HG02852 (cell line): Measurements from ENCODE around the gene RBX1.

ENCODE experiments used
- ATAC-seq: cut with Tn5 transposase; IDR thresholded peaks from one replicate; pipeline ENCODE4 v1.9.1; 2021; ENCODE audit warnings: mild to moderate bottlenecking, moderate library complexity; ENCODE audit not compliant: unreplicated experiment

The RBX1 gene

DNA sequence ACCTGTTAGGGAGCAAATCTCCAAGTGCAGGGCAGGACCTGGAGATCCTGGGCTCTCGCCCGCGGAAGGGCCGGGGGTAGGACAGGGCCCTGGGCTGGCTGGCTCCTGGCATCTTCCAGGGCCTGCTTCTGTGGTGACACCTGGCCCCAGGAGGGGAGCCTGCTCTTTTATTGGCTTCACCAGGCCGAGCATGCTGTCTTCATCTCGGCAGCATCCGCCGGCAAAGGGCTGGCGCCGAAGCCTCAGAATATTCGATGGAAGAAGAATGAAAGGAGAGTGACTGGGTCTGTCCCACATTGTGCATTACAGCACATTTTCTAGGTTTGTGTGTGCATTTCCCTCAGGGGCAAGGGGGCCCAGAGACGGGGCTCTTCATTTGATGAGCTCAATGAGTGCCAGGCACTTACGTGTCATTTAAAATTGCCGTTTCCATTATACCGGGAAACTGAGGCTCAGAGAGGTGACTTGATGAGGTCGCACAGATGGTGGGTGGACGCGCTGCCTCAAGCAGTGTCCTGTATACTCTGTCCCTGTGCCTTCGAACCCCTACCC is 70.0 kb downstream of the RBX1 start:
- no peak for ATAC-seq

DNA sequence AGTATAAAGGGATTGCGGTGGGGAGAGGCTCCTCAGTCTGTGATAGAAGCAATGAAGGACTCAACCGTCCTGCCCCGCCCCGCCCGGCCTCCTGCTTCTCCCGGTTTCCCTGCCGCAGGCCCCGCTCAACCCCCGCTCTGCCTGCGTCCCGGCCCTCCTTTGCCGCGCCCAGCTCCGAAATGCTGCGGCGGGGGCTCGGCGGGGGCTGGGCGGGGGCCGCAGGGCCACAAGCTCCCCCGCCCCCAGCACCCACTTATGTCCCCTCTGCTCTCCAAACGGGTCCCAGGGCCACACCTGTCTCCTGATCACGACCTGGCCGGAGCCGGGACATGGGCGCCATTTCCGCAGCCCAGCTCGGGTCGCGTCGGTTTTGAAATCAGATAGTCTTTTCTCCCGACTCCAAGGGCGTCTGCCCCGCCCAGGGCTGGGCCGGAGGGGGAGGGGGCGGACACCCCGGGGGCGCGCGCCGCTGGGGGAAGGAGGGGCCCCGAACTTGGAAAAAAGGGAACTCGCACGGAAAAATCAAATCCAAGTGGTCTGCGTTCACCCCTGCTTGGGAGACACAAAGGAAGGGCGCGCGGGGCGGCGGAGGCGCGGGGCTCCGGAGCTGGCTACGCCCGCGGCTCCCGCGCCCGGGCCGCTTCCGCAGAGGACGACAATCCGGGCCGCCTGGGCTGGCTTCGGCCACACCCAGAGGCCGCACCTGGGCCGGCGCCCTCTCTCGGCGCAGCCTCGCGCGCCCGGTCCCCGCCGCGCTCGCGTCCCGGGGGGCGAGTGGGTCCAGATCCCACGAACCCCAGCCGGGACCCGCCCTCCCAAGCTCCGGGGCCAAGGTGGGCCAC is 70.7 kb downstream of the RBX1 start:
- ATAC-seq = peak; percentile 54

DNA sequence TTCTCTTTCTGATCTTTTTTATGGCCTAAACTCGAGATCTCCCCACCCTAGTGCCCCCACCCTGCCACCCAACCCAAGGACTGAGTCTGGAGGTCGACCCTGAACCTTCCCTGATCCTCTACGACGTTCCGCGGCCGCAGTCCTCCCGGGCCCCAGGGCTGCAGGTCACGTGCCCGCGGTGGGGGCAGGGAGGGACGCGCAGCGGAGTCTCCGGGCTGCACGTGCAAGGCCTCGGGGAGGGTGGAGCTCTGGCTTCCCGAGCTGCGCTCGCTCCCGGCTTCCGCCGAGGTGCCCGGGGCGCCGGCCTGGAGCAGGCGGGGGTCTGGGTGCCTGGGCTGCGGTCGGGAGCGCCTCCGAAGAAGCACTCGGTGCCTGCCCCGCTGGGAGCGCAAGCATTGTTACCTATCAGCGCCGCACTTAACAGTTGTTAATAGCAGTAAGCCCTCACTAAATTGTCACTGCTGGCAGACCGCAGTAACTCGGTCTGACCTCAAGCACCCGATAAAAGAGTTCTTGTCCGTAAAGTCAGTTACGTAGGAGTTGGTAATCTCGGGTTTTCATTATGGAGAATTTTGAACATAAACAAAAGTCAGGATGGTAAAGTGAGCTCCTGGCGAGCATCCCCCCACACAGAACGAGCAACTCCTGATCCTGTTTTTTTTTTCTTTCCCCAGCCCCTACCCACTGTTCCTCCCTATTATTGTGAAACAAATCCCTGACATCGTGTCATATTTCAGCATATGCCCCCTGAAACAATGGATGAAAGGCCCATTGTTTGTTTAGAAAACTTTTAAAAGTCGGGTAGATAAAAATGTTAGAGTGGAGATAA is 71.5 kb downstream of the RBX1 start:
- ATAC-seq = peak; percentile 66
